GM12872 (cell line): ENCODE measurements around the gene TMEM163.

Experiments
- TF ChIP-seq, protein P1 (sequence below): IDR thresholded peaks from 3 replicates; pipeline ENCODE4 v1.5.1; 2011; ENCODE audit warnings: low read depth, mild to moderate bottlenecking, low read length, moderate library complexity; ENCODE audit not compliant: insufficient read depth

TMEM163 gene

GRCh38 chr2:134659724-134660123, 59.1 kb downstream of the TMEM163 start:
- TF ChIP-seq, protein P1, sequence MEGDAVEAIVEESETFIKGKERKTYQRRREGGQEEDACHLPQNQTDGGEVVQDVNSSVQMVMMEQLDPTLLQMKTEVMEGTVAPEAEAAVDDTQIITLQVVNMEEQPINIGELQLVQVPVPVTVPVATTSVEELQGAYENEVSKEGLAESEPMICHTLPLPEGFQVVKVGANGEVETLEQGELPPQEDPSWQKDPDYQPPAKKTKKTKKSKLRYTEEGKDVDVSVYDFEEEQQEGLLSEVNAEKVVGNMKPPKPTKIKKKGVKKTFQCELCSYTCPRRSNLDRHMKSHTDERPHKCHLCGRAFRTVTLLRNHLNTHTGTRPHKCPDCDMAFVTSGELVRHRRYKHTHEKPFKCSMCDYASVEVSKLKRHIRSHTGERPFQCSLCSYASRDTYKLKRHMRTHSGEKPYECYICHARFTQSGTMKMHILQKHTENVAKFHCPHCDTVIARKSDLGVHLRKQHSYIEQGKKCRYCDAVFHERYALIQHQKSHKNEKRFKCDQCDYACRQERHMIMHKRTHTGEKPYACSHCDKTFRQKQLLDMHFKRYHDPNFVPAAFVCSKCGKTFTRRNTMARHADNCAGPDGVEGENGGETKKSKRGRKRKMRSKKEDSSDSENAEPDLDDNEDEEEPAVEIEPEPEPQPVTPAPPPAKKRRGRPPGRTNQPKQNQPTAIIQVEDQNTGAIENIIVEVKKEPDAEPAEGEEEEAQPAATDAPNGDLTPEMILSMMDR, result no peak

- TF ChIP-seq, protein P1, result peak; percentile 51
Observed at GRCh38 chr2:134657650-134658250, 61.0 kb downstream of the TMEM163 start.

DNA sequence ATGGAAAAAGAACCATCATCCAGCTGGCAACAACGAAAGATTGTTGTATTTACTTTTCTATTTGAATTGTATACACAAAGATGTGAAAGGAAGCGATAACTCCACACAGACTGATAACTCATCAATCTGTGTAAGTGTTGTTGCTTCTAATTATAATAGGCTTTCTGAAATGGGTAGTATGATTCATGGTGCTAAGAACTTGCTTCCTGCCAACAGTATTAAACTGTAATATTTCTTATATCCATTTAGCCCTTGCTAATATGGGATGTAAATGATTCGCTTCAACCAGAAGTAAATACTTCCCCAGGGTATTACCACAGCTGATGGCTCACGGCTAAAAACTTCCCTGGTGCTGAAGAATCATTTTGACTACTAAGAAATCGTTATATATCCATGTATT, 70.2 kb downstream of the TMEM163 start:
- TF ChIP-seq, protein P1, result no peak

GRCh38 chr2:134647607-134648256, 71.1 kb downstream of the TMEM163 start:
- TF ChIP-seq, protein P1, result no peak

DNA sequence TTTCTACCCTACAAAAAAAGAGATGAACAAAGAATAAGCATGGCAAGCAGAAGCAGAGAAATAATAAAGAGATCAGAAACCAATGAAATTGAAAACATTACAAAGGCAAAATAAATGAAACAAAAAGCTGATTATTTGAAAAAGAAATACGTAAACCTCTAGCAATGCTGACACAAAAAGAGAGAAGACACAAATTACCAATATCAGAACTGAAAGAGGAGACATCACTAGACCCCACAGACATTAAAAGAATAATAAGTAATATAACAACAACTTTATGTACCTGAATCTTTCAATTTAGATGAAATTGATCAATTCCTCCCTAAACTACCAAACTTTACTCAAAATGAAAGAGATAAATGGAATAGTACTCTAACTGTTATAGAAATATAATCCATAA, 75.9 kb downstream of the TMEM163 start:
- TF ChIP-seq, protein P1, result no peak

- TF ChIP-seq, protein P1, result no peak
Observed at GRCh38 chr2:134640494-134640893, 78.3 kb downstream of the TMEM163 start.

- TF ChIP-seq, protein P1, result no peak
Observed at GRCh38 chr2:134639265-134639664, 79.5 kb downstream of the TMEM163 start.
